Left kidney (tissue), 8 donors: Measurements from ENCODE around the gene NCEH1. TPM values are rescaled to one million over a fixed set of nuclear protein-coding genes. Genes with fewer than 3 reads are reported as not detected.
"Not testable (repeated sequence)": the region's sequence is repeated elsewhere in the genome, so short reads cannot be mapped to it uniquely, and the experiment has no call there.

Source experiments
- DNase-seq: peaks from one replicate; pipeline ENCODE4 v3.0.0-alpha.2; 2013
- long read RNA-seq, 8 donors: transcript quantifications; one replicate each; lab custom pipeline, GENCODE V29; 2026
- polyA plus RNA-seq: library from polyadenylated mRNA; unstranded; fragments of 120-200 nt; gene quantifications from one replicate; pipeline ENCODE4 v1.2.1, GENCODE V29; 2013; ENCODE audit not compliant: insufficient read length

NCEH1 gene, protein sequence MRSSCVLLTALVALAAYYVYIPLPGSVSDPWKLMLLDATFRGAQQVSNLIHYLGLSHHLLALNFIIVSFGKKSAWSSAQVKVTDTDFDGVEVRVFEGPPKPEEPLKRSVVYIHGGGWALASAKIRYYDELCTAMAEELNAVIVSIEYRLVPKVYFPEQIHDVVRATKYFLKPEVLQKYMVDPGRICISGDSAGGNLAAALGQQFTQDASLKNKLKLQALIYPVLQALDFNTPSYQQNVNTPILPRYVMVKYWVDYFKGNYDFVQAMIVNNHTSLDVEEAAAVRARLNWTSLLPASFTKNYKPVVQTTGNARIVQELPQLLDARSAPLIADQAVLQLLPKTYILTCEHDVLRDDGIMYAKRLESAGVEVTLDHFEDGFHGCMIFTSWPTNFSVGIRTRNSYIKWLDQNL
- polyA plus RNA-seq = 5.3 TPM
- long read RNA-seq, donor 1, full-length matches to known transcripts = 3 of 3 reads
- long read RNA-seq, donor 1, partial matches to known transcripts = 0 of 3 reads
- long read RNA-seq, donor 1, other reads (novel, unspliced or antisense) = 0 of 3 reads
- long read RNA-seq, donor 2 = 0 reads
- long read RNA-seq, donor 3, full-length matches to known transcripts = 2 of 2 reads
- long read RNA-seq, donor 3, partial matches to known transcripts = 0 of 2 reads
- long read RNA-seq, donor 3, other reads (novel, unspliced or antisense) = 0 of 2 reads
- long read RNA-seq, donor 4 = 0 reads
- long read RNA-seq, donor 5, full-length matches to known transcripts = 1 of 1 reads
- long read RNA-seq, donor 5, partial matches to known transcripts = 0 of 1 reads
- long read RNA-seq, donor 5, other reads (novel, unspliced or antisense) = 0 of 1 reads
- long read RNA-seq, donor 6 = 0 reads
- long read RNA-seq, donor 7 = 0 reads
- long read RNA-seq, donor 8, full-length matches to known transcripts = 1 of 1 reads
- long read RNA-seq, donor 8, partial matches to known transcripts = 0 of 1 reads
- long read RNA-seq, donor 8, other reads (novel, unspliced or antisense) = 0 of 1 reads

DNA sequence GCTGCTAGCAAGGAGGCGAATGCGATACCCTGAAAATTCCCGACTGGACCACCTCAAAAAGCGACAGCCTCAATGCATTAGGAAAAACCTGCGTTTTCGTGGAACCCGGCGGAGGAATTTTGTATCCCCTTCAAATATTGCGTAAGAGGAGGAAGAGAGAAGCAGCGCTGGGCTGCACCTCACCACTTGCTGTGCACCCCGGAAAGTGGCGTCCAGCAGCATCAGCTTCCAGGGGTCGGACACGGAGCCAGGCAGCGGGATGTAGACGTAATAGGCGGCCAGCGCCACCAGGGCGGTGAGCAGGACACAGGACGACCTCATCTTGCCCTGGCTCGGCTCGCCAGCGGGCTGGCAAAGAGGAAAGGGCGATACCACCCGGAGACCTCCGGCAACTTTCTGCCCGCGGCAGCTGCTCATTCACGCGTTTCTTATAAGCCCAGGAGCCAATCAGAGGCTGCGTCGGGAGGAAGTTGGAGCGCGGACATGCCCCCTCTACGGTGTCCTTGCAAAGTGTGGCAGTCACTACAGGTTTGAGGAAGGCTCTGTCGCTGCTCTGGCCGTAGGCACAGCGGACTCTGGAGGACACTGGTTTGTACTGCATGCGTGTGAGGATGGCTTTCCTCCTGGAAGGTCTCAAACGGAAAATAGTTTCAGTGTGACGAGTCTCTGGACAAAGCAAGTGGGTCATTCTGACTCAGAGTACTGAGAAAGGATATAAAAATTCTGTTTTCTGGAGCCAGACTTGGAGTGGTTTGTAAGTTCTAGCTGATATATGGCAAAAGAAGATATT, at the start of gene NCEH1:
Gene NCEH1 (minus strand): TSS at position 404 of the 790 bp plus-strand sequence. CDS start 83 bp downstream, at position 321.
- DNase-seq = peak; percentile 87

DNA sequence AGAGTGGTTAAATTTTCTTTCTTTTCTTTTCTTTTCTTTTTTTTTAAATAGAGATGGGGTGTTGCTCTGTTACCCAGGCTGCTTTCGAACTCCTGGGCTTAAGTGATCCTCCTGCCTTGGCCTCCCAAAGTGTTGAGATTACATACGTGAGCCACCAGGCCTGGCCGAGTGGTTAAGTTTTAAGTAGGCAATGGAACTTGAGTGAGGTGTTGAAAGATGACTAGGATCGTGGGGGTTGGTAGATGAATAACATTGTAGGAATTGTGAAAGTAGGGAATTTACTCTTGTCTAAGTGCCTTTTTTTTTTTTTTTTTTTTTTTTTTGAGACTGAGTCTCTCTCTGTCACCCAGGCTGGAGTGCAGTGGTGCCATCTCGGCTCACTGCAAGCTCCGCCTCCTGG, 49.5 kb upstream of the NCEH1 start:
- not testable (repeated sequence) for DNase-seq

DNA sequence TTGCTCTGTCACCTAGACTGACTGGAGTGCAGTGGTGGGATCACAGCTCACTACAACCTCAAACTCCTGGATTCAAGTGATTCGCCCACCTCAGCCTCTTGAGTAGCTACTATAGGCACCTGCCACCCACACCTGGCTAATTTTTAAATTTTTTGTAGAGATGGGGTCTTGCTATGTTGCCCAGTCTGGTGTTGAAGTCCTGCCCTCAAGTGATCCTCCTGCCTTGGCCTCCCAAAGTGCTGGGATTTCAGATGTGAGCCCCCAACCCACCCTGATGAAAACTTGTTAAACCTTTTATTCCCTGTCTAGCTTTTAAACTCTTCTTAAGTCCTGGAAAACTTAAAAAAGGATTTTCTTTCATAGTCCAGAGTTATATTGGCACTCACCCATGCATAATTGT, 42.3 kb upstream of the NCEH1 start:
- no peak for DNase-seq

DNA sequence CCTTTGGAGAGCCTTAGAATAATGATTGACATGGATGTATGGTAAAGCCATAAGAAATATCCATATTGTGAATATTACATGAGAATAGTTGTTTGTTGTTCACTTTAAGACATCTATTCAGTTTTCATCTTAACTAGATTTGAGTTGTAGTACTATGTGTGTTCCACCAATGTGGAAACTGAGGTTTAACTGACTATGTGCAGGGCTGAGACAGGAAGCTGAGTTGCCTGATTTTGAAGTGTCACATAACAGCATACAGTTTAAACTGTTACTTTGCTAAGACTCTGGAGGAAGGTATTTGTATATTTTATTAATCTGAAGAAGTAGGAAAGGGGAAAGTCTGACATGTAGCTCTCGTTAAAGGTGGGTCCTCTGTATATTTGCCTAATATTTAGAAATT, 41.8 kb upstream of the NCEH1 start:
- no peak for DNase-seq

DNA sequence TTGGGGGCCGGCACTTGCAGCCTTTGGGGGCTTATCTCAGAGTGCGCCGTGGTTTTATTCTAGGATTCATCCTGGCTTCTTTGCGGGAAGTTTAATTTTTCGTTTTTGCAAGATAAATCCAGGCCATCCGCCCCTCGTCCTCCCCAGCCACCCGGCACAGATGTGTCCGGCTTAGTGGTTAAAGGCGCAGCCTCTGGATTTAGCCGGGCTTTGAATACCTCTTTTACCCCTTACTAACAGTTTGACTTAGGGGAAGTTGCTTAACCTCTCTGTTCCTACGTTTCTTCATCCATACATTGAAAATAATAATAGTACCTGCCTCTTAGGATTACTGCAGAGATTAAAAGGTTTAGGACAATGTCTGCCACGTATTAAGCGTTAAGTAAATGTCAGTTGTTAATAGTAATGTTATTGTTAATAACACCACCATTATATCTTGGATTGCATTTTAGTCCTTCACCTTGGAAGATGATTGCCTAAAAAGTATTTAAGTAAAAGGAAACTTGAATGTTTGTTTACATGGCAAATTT, 40.4 kb upstream of the NCEH1 start:
- DNase-seq = no peak

DNA sequence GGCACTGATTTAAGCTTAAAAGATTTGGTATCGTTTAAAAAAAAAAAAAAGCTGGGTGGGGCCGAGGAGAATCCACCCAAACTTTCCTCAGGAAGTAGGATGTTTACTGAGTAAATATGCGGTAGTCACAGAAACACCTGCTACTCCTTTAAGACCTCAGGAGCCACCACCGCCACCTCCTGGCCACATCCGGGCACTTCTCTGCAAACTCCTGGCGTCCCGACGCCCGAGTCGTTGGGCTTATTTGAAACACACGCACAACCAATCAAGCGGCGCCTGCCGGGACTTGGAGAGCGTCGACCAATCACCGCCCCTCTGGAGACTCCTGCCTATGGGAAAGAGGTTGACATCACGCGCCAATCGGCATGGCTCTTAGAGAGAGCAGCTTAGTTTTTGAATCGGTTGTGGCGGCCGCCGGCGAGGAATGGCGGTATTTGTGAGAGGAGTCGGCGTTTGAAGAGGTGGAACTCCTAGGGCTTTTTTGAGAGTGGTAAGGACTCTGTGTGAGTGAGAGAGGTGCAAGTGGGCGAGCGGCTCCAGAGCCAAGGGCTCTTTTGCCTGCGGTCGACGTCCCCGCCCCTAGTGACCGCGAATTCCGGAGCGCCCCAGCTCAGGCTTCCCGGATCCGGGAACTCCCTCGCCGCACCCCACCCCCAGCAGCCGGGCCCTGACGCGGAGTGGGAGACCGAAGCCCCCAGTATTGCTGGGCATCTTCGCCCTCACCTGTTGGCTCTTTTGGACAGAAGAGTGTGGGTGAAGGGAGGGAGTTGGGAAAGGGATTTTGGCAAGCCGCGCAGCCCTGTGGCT, 39.7 kb upstream of the NCEH1 start, which contains the start of gene ECT2:
Gene ECT2 (plus strand): TSS at position 359 of the 807 bp plus-strand sequence. CDS start 3,805 bp downstream, outside the sequence.
- peak; percentile 100 for DNase-seq

DNA sequence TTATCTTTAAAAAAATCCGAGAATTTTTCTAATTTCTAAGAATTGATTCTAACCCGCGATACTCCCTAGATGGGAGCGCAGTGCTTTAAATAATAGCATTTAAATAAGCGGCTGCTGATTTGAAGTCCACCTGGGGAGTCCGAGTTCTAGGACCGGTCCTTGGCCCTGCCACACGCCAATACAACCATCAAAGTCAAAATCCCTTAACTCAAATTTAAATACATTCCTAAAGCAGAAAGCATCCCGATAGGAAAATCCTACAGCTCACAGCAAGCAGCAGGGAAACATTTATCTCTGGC, 39.2 kb upstream of the NCEH1 start:
- no peak for DNase-seq

DNA sequence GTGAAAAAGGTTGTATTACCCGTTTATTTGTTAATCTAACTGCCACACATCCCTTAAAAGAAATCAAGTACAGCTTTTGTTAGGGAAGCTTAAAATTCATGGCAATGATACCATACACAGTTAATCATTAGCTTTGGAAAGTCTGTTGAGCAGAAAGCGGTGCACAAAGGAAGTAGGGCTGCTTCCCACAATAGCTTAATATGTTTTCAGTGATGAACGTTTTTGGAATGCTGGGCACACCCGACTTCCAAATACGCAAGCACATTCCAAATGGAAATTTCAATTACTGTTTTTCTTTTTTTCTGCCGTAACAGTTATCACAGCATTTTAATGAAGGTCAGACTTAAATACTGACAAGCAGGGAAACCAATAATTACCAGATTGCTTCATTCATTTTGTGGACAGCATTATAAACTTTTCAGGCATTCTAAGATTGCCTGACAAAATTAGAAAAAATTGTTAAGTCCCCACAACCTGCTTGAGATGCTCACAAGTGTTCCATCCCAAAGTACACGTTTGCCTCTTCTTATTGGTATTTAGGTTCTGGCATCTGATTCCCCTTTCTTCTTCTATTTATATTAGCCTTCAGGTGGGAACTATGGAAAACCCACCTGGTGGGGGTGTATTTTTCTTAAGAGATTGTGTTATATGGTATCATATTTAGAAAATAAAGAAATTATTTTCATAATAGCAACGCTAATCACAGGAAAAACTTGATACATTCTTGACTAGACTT, 38.5 kb upstream of the NCEH1 start:
- DNase-seq = peak; percentile 22

DNA sequence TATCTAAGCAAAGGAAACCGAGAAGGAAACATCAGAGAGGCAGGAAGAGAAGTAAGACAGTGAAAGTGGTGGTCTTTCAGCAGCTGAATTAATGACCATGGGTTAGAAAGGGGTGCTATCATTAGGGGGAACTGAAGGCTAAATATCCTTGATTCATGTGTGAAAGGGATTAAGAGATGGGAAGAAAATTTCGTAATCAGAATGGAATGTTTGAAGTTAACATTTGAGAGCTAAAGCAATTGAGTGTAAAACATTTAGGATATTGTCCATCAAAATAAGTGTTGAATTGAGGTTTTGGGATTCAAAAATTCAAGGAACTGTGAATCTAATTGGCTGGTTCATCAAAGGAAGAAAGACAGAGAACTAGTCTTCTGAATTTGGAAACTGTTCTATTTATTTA, 35.6 kb upstream of the NCEH1 start:
- no peak for DNase-seq

DNA sequence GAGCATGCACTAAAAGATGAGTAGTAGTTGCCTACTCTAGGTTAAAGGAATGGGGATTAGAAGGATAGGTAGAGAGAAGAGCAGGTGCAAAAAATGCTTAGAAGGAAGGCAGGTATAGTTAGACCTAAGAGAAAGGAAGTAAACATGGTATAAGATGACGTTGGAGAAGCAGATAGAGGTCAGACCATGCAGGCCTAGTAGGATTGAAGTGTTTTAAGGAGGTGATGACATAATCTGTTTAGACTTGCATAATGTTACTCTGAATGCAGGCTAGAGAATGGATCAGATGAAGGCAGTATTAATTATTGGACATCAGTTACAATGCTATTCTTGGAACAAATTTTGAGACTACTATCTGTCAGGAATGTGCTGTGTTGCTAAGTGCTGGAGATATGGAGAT, 28.6 kb upstream of the NCEH1 start:
- no peak for DNase-seq

DNA sequence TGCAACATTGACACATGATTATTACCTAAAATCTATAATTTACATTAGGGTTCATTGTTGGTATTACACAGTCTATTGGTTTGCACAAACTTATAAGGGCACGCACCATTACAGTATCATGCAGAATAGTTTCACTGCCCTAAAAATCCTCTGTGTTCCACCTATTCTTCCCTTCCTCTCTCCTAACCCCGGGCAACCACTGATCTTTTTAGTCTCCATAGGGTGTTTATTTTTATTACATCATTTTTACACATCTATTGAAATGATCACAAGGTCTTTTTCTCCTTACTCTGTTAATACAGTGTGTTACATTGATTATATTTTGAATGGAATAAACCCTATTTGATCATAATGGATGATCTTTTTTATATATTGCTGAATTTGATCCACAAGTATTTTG, 24.1 kb upstream of the NCEH1 start:
- DNase-seq = no peak

DNA sequence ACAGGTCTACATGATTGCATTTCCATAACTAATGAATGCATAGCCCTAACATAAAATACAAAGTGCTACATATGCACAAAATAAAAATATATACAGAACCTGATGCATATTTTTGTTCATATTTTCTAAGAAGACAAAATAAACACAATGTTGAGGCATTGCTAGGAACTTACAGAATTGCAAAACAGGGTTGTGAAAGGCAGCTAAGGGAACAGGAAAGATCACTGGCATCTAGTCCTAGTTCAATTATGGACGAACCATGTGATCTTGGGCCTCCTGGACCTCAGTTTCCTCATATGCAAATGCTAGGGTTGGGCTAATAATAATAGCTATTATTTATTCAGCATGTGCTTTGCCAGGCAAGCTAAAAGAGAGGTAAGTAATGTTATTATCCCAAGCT, 15.5 kb upstream of the NCEH1 start:
- DNase-seq = no peak

DNA sequence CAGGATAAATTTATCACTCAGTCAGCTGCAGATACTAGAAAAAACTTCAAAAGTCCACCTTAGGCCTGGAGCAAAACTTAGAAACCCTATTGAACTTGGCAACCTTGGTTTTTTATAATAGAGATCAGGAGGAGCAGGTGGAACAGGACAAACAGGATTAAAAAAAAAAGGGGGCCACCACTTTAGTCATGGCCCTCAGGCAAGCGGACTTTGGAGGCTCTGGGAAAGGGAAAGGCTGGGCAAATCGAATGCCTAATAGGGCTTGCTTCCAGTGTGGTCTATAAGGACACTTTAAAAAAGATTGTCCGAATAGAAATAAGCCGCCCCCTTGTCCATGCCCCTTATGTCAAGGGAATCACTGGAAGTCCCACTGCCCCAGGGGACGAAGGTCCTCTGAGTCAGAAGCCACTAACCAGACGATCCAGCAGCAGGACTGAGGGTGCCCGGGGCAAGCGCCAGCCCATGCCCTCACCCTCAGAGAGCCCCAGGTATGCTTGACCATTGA, 11.7 kb upstream of the NCEH1 start:
- DNase-seq = not testable (repeated sequence)

DNA sequence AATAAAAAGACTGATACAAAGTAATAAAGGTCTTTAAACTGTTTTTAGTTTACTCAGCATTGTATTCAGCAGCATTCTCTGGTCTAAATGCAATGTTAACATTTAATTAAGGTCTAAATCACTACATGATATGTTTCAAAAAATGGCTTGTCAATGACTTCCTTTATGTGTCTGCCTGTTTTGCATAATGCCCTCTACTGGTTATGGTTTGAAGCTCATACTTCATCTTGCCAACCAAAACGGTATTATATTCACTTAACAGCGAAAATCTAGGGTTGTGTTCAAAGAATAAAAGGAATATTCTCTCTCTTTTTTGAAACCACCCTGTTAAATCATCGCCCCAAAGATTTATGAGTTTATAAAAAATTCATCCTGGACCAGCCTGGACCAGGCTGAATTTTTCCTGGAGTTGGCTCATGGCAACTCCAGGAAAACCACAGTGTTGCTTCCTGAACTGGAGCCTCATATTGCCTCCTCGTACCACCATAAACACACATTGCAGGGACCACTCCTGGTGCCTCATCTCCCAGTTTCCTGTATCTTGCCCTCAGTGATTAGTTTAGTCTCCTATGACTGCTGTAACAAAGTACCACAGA, 6.7 kb upstream of the NCEH1 start:
- no peak for DNase-seq

DNA sequence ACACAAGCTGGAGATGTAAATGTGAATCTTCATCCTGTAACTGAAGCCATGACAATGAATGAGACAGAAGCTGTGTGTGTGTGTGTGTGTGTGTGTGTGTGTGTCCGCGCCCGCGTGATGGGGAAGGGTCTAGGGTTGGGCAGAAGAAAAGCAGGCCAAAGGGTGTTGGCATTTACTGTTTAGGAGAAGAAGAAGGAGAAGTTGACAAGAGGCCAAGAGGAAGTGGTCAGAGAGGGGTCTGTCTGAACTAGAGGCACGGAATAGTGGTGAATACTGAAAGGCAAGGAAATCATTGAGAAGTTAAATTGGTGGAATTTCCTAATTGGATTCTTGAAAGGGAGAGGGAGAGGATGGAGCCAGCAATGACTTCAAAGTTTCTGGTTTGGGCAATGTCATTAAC, 5.6 kb upstream of the NCEH1 start:
- DNase-seq = no peak

DNA sequence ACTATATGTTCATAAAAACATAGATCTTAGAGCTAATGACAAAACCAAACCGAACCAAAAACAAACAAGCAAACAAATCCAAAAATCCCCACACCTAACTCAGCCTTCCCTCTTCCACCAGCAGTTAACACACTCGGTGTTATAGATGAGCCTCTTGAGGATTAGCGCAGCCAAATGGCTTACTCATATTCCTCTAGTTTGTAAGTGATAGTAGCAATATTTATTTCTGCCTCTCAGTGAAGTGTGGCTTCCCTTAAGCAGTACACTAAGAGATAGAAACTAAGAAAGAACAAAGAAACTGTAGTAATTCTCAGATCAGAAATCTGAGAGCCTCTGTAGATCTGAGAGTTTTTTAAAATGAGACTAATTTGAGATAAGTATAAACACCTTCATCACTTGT, 2.4 kb upstream of the NCEH1 start:
- no peak for DNase-seq

DNA sequence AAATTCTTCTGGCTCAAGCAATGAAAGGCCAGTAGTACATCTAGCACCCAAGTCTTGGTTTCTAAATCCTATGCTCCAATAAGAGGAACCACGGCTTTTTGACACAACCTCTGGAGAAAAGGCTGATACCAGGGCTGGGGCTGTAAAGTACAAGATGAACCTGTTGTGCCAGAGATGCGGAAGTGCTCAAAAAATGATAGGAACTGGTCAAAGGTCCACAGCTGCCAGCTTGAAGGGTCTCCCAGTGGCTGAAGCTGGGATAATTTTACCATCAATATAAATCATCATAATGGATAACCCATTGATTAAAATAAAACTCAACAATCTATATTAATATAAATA, 558 bp upstream of the NCEH1 start:
- DNase-seq = no peak

DNA sequence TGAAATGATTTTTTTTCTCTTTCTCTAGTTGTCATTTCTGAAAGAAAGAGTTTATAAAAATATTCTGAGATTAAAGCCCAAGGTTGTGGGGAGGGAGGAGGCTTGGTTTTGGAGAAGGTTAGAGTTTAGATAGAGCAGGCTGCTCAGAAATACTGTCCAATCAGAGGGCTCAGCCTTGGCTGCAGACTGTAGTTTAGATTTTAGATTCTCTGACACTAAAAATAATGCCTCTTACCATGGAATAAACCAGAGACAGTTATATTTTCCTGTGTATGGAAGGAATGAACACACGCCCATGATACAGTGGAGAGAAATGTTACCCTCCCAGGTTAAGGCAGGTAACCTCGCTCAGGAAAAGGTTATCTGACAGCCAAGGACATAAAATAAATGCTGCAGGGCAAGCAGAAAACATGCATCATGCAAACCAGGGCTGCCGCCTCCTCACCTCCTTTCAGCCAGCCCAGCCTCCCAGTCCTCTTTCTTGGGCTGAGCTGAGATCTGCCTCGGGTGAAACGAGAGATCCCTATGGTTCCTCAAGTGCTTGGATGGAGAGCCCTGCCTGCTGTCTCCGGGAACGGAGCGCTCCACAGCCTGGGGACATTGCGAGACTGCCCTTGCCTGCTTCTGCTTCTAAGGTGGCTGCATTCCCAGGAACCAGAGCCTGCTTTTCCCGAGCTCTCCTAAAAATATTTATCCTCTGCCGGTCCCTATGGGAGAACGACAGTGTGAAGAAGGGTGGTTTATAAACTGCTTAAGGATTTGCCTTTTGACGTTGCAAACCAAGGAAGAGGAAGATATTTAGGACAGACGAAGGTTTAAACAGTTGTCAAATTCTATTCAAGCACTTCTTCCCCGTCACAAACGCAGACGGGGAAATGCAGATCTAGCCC, 848 bp downstream of the NCEH1 start:
- DNase-seq = peak; percentile 10
